HepG2 (cell line): ENCODE results near the gene NDUFS6.

Source experiments
- CBX5 ChIP-seq: sonication (generic); formaldehyde crosslinking; IDR thresholded peaks from 2 replicates; pipeline ENCODE4 v1.4.0; 2020; ENCODE audit warnings: missing genetic modification reagents, borderline replicate concordance
- EZH2 ChIP-seq: conservative IDR thresholded peaks from 2 replicates; pipeline ENCODE4 v1.6.1; 2012; ENCODE audit warnings: mild to moderate bottlenecking, low read depth, low read length, moderate library complexity
- FOXO1 ChIP-seq: sonication (generic); formaldehyde crosslinking; IDR thresholded peaks from 2 replicates; pipeline ENCODE4 v1.4.0; 2020; ENCODE audit warnings: missing genetic modification reagents
- GABPA ChIP-seq, 2 experiments: IDR thresholded peaks; 2 replicates each; pipeline ENCODE4 v1.6.1; 2011 to 2016; ENCODE audit warnings: low read depth in 2 of 2, low read length in 1 of 2, missing biosample characterization in 1 of 2, missing genetic modification characterization in 1 of 2
- GZF1 ChIP-seq: sonication (generic); formaldehyde crosslinking; IDR thresholded peaks from 2 replicates; pipeline ENCODE4 v1.5.1; 2020; ENCODE audit warnings: mild to moderate bottlenecking, missing genetic modification reagents
- TBL1XR1 ChIP-seq: fragments of 150-350 bp; IDR thresholded peaks from 2 replicates; pipeline ENCODE4 v1.6.1; 2014; ENCODE audit warnings: borderline replicate concordance, low read length; ENCODE audit not compliant: partially characterized antibody
- ZNF256 ChIP-seq: sonication (generic); formaldehyde crosslinking; conservative IDR thresholded peaks from 2 replicates; pipeline ENCODE4 v1.4.0; 2020; ENCODE audit warnings: missing genetic modification reagents
- TF ChIP-seq, protein P1 (sequence below): IDR thresholded peaks from 2 replicates; pipeline ENCODE4 v1.6.1; 2016
- TF ChIP-seq, protein P2 (sequence below): sonication (generic); formaldehyde crosslinking; IDR thresholded peaks from 2 replicates; pipeline ENCODE4 v1.4.0; 2020; ENCODE audit warnings: missing genetic modification reagents
- TF ChIP-seq, protein P3 (sequence below), 2 experiments: sonication (generic) in 1 of 2; formaldehyde crosslinking in 1 of 2; IDR thresholded peaks; 2 replicates each; pipeline versions ENCODE4 v1.4.0 to v1.6.1; 2018 to 2020; ENCODE audit warnings: missing genetic modification reagents in 2 of 2, borderline replicate concordance in 1 of 2, low read depth in 1 of 2, mild to moderate bottlenecking in 1 of 2, missing biosample characterization in 1 of 2
- TF ChIP-seq, protein P4 (sequence below): sonication (generic); formaldehyde crosslinking; IDR thresholded peaks from 2 replicates; pipeline ENCODE4 v1.5.0; 2020; ENCODE audit warnings: mild to moderate bottlenecking, missing genetic modification reagents, moderate library complexity

DNA sequence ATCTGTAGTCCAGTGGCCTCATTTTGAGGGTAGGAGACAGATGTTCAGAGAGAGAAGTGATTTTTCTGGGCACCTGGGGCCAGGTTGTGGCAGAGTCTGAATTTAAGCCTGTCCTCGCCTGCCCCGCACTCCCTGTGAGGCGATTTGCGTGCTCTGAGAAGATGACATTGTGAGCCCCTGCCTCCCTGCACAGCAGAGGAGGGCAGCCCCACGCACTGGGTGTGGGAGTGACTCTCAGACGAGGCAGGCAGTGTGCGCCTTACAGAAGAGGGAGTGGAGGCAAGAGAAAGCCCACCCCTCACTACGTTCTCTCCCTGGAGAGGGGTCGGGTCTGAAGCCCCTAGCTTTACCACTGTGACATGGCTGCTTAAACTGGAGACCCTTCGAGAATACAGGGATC is 45.8 kb downstream of the NDUFS6 start:
- TF ChIP-seq, protein P1, sequence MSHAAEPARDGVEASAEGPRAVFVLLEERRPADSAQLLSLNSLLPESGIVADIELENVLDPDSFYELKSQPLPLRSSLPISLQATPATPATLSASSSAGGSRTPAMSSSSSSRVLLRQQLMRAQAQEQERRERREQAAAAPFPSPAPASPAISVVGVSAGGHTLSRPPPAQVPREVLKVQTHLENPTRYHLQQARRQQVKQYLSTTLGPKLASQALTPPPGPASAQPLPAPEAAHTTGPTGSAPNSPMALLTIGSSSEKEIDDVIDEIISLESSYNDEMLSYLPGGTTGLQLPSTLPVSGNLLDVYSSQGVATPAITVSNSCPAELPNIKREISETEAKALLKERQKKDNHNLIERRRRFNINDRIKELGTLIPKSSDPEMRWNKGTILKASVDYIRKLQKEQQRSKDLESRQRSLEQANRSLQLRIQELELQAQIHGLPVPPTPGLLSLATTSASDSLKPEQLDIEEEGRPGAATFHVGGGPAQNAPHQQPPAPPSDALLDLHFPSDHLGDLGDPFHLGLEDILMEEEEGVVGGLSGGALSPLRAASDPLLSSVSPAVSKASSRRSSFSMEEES (CRISPR knock-in tag), result no peak
- TF ChIP-seq GABPA (IDR thresholded peaks at IDR 0.05; ENCODE audit: low read depth, low read length), result no peak
- no peak for TF ChIP-seq GABPA (CRISPR knock-in tag; IDR thresholded peaks at IDR 0.05; ENCODE audit: low read depth)
- TF ChIP-seq GZF1, result no peak
- TF ChIP-seq ZNF256 (CRISPR knock-in tag), result no peak
- TF ChIP-seq, protein P2, sequence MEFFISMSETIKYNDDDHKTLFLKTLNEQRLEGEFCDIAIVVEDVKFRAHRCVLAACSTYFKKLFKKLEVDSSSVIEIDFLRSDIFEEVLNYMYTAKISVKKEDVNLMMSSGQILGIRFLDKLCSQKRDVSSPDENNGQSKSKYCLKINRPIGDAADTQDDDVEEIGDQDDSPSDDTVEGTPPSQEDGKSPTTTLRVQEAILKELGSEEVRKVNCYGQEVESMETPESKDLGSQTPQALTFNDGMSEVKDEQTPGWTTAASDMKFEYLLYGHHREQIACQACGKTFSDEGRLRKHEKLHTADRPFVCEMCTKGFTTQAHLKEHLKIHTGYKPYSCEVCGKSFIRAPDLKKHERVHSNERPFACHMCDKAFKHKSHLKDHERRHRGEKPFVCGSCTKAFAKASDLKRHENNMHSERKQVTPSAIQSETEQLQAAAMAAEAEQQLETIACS (CRISPR knock-in tag), result no peak
- no peak for TF ChIP-seq CBX5 (CRISPR knock-in tag)
- TF ChIP-seq FOXO1, result no peak
- TF ChIP-seq TBL1XR1, result no peak
- TF ChIP-seq EZH2, result no peak
- TF ChIP-seq, protein P3, sequence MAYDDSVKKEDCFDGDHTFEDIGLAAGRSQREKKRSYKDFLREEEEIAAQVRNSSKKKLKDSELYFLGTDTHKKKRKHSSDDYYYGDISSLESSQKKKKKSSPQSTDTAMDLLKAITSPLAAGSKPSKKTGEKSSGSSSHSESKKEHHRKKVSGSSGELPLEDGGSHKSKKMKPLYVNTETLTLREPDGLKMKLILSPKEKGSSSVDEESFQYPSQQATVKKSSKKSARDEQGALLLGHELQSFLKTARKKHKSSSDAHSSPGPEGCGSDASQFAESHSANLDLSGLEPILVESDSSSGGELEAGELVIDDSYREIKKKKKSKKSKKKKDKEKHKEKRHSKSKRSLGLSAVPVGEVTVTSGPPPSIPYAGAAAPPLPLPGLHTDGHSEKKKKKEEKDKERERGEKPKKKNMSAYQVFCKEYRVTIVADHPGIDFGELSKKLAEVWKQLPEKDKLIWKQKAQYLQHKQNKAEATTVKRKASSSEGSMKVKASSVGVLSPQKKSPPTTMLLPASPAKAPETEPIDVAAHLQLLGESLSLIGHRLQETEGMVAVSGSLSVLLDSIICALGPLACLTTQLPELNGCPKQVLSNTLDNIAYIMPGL (CRISPR knock-in tag; IDR thresholded peaks at IDR 0.05; ENCODE audit: borderline replicate concordance in 1 of 2, low read depth in 1 of 2), result no peak
- TF ChIP-seq, protein P4, sequence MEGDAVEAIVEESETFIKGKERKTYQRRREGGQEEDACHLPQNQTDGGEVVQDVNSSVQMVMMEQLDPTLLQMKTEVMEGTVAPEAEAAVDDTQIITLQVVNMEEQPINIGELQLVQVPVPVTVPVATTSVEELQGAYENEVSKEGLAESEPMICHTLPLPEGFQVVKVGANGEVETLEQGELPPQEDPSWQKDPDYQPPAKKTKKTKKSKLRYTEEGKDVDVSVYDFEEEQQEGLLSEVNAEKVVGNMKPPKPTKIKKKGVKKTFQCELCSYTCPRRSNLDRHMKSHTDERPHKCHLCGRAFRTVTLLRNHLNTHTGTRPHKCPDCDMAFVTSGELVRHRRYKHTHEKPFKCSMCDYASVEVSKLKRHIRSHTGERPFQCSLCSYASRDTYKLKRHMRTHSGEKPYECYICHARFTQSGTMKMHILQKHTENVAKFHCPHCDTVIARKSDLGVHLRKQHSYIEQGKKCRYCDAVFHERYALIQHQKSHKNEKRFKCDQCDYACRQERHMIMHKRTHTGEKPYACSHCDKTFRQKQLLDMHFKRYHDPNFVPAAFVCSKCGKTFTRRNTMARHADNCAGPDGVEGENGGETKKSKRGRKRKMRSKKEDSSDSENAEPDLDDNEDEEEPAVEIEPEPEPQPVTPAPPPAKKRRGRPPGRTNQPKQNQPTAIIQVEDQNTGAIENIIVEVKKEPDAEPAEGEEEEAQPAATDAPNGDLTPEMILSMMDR (CRISPR knock-in tag), result no peak
